GM18517 (cell line): ENCODE data around the gene FAM222A.

Experiments used
- ATAC-seq: cut with Tn5 transposase; IDR thresholded peaks from one replicate; pipeline ENCODE4 v1.9.1; 2021; ENCODE audit warnings: mild to moderate bottlenecking, moderate library complexity; ENCODE audit not compliant: unreplicated experiment

The FAM222A gene

GRCh38 chr12:109724321-109724892 is 10.8 kb downstream of the FAM222A start:
- ATAC-seq: no peak

- no peak for ATAC-seq
These were observed 11.9 kb downstream of the FAM222A start for GRCh38 chr12:109725321-109726105.

- ATAC-seq: no peak
These were observed 12.5 kb downstream of the FAM222A start for GRCh38 chr12:109726106-109726497.

GRCh38 chr12:109726511-109727038 is 12.9 kb downstream of the FAM222A start:
- no peak for ATAC-seq

GRCh38 chr12:109727039-109727723 is 13.6 kb downstream of the FAM222A start:
- no peak for ATAC-seq

- ATAC-seq: no peak
These were observed 14.4 kb downstream of the FAM222A start for GRCh38 chr12:109727746-109728726.

- no peak for ATAC-seq
These were observed 15.3 kb downstream of the FAM222A start for GRCh38 chr12:109728921-109729320.

GRCh38 chr12:109729371-109729781 is 15.8 kb downstream of the FAM222A start:
- no peak for ATAC-seq

- ATAC-seq: no peak
These were observed 16.2 kb downstream of the FAM222A start for GRCh38 chr12:109729801-109730200.

- ATAC-seq: no peak
These were observed 16.9 kb downstream of the FAM222A start for GRCh38 chr12:109730306-109731145.

GRCh38 chr12:109731231-109731731 is 17.7 kb downstream of the FAM222A start:
- no peak for ATAC-seq

GRCh38 chr12:109731806-109732205 is 18.2 kb downstream of the FAM222A start:
- ATAC-seq: no peak

GRCh38 chr12:109732321-109733305 is 19.0 kb downstream of the FAM222A start:
- no peak for ATAC-seq

- ATAC-seq: no peak
These were observed 20.8 kb downstream of the FAM222A start for GRCh38 chr12:109734219-109735000.

GRCh38 chr12:109735051-109735521 is 21.5 kb downstream of the FAM222A start:
- ATAC-seq: no peak

- no peak for ATAC-seq
These were observed 22.4 kb downstream of the FAM222A start for GRCh38 chr12:109735825-109736551.
